Measurements from ENCODE around the gene CCNL2.
A peak's percentile ranks its signal among the peaks of the same experiment; 100 is the strongest.
"Not testable (repeated sequence)": the region's sequence is repeated elsewhere in the genome, so short reads cannot be mapped to it uniquely, and the experiment has no call there.

Gene CCNL2

DNA sequence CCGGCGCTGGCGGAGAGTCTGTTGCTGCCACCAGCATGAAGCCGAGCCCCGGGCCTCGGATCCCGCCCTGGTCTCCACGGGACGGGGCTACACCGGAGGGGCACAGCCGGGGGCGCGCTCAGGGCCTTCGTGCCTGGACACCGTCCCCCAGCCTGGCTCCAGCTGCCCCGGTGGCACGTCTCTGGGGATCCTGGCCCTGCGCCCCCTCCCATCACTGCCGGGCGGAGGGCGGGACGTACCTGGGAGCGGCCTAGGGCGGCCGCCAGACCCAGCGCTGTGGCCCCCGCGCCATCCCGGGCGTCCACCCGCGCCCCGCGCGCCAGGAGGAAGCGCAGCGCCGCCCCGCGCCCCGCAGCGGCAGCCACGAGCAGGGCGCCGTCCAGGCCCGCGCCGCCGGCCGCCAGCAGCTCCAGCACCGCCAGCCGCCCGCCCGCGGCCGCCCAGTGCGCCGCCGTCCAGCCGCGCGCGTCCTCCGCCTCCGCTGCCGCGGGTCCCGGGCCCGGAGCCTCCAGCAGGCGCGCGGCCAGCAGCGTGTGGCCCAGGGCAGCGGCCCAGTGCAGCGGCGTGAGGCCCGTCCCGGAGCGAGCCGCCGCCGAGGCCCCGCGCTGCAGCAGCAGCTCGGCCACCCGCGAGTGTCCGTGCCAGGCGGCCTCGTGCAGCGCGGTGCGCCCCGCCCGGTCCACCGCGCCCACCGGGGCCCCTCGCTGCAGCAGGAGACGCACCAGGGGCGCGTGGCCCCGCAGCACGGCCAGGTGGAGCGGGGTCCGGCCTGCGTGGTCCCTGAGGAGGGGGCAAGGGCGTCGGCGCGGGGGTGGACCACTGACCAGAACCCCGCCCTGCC lies 20.9 kb upstream of the CCNL2 start:
- no peak for TF ChIP-seq CTCF (IDR thresholded peaks at IDR 0.05; ENCODE audit: poor library complexity, severe bottlenecking)
- H3K27ac ChIP-seq (ENCODE audit: poor library complexity, severe bottlenecking) = peak overlapping the region; percentile 75
- peak overlapping the region; percentile 24 for H3K4me3 ChIP-seq (ENCODE audit: severe bottlenecking)
- no peaks in the 10 kb centered on the region for H3K27me3 ChIP-seq (ENCODE audit: insufficient read depth, poor library complexity, severe bottlenecking)
- H3K4me1 ChIP-seq (ENCODE audit: insufficient read depth, poor library complexity, severe bottlenecking) = peaks cover 25% of the 10 kb centered on the region
- H3K9me3 ChIP-seq (ENCODE audit: severe bottlenecking) = no peaks in the 10 kb centered on the region
- ATAC-seq (ENCODE audit: low read depth) = no peak
- DNase-seq (ENCODE audit: low spot score) = no peak
- no peaks in the 10 kb centered on the region for H3K36me3 ChIP-seq (ENCODE audit: low read depth)

DNA sequence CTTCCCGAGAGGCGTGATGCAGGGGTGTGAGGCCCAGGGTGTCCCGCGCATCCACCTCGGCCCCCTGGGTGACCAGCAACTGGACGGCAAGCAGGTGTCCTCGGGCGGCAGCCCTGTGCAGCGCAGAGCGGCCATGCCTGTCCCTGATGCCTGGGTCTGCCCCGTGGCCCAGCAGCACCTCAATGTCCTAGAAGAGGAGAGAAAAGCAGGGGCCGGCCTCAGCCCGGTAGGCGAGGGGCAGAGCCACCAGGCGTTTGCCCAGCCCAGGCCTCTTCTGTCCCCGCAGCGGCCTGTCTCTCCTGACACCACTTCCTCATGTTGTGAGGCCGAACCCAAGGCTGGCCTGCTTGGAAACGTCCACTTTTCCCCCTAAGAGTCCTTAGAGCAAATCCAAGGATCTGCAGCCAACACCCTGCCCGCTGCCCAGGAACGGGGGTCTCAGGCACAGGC lies 20.3 kb upstream of the CCNL2 start:
- no peak for TF ChIP-seq CTCF (IDR thresholded peaks at IDR 0.05; ENCODE audit: poor library complexity, severe bottlenecking)
- H3K36me3 ChIP-seq (ENCODE audit: low read depth) = no peaks in the 10 kb centered on the region
- ATAC-seq (ENCODE audit: low read depth) (no peak), DNase-seq (ENCODE audit: low spot score) (no peak)
- no peaks in the 10 kb centered on the region for H3K9me3 ChIP-seq (ENCODE audit: severe bottlenecking)
- peaks cover 25% of the 10 kb centered on the region for H3K4me1 ChIP-seq (ENCODE audit: insufficient read depth, poor library complexity, severe bottlenecking)
- no peaks in the 10 kb centered on the region for H3K27me3 ChIP-seq (ENCODE audit: insufficient read depth, poor library complexity, severe bottlenecking)
- H3K4me3 ChIP-seq (ENCODE audit: severe bottlenecking) = no peak overlapping the region
- peak overlapping the region; percentile 75 for H3K27ac ChIP-seq (ENCODE audit: poor library complexity, severe bottlenecking)

DNA sequence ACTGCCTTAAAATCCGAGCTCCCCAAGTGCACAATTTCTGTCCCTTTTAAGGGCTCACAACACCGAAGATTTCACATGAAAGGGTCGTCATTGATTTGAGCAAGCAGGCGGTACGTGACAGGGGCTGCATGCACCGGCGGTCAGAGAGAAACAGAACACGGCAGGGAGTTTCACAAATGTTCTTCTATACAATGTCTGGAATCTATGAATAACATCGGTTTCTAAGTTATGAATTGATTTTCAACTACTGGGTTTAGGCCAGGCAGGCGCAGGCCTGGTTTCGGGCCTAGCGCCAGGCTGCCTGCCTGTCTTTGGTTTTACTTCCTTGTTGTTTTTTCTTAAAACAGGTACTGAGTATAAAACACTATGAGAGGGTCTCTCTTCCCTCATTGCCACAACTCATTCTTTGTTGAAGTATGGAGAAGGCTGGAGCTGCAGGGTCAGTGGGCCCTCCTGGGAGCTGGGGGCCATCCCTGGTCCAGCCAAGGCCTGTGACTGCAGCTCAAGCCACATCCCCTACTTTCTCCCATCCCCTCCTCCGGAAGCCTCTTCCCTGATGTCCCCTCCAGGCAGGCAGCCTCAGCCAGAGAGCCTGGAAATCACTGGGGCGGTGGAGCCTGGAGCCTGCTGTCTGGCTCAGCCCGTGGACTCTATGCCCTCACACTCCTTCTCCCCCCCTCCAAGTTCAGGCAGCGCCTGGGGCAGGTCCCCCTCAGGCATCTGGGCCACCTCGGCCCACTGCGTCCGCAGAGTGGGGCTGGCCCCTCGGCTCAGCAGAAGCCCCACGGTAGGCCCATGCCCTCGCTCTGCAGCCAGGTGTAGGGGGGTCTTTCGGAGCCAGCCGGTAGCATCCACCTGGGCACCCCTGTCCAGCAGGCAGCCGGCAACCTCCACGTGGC lies 19.6 kb upstream of the CCNL2 start:
- DNase-seq (ENCODE audit: low spot score) = no peak
- H3K4me1 ChIP-seq (ENCODE audit: insufficient read depth, poor library complexity, severe bottlenecking) = peaks cover 25% of the 10 kb centered on the region
- H3K27me3 ChIP-seq (ENCODE audit: insufficient read depth, poor library complexity, severe bottlenecking) = no peaks in the 10 kb centered on the region
- no peak for ATAC-seq (ENCODE audit: low read depth)
- H3K9me3 ChIP-seq (ENCODE audit: severe bottlenecking) = no peaks in the 10 kb centered on the region
- no peak overlapping the region for H3K4me3 ChIP-seq (ENCODE audit: severe bottlenecking)
- peak overlapping the region; percentile 26 for H3K27ac ChIP-seq (ENCODE audit: poor library complexity, severe bottlenecking)
- no peak for TF ChIP-seq CTCF (IDR thresholded peaks at IDR 0.05; ENCODE audit: poor library complexity, severe bottlenecking)
- no peaks in the 10 kb centered on the region for H3K36me3 ChIP-seq (ENCODE audit: low read depth)

DNA sequence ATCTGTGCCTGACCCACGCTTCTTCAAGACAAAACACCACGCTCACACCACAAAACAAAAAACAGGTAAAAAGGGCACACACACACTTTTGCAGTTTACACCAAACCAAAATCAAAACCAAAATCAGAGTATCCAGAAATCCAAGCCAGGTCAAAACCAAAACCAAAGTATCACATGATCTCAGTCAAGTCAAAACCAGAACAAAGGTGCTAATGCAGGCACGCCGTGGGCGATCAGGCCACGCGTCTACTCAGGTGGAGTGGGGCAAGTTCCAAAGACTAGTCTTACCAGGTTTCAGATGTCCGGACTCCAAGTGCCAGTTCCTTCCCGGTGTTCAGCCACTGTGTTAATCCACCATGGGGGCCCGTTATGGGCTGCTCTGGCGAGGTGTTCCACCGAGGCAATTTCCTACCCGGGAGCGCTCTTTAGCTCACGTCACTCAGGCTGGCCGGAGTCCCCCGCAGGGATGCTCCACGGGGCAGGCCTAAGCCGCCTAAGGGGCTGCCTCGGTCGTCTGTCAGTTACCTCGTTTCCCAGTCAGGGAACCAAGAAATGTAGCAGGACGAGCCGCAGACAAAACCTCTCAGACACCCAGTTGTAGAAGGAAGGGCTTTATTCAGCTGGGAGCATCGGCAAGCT lies 18.8 kb upstream of the CCNL2 start:
- not testable (repeated sequence) for H3K9me3 ChIP-seq (ENCODE audit: severe bottlenecking); DNase-seq (ENCODE audit: low spot score); H3K36me3 ChIP-seq (ENCODE audit: low read depth); H3K27me3 ChIP-seq (ENCODE audit: insufficient read depth, poor library complexity, severe bottlenecking); H3K4me3 ChIP-seq (ENCODE audit: severe bottlenecking); ATAC-seq (ENCODE audit: low read depth)
- Histone ChIP-seq H3K4me1 (ENCODE audit: insufficient read depth, poor library complexity, severe bottlenecking) (peaks cover 20% of the 10 kb centered on the region), H3K27ac (ENCODE audit: poor library complexity, severe bottlenecking) (peak overlapping the region; percentile 26)

GRCh38 chr1:1417396-1417795 lies 18.3 kb upstream of the CCNL2 start:
- not testable (repeated sequence) for ATAC-seq (ENCODE audit: low read depth); H3K9me3 ChIP-seq (ENCODE audit: severe bottlenecking); H3K4me3 ChIP-seq (ENCODE audit: severe bottlenecking); H3K27ac ChIP-seq (ENCODE audit: poor library complexity, severe bottlenecking); DNase-seq (ENCODE audit: low spot score); H3K36me3 ChIP-seq (ENCODE audit: low read depth); H3K27me3 ChIP-seq (ENCODE audit: insufficient read depth, poor library complexity, severe bottlenecking)
- peaks cover 14% of the 10 kb centered on the region for H3K4me1 ChIP-seq (ENCODE audit: insufficient read depth, poor library complexity, severe bottlenecking)

All from RWPE2 (cell line).